ENCODE measurements around the gene SCO2. TPM values are rescaled to one million over a fixed set of nuclear protein-coding genes. Genes with fewer than 3 reads are reported as not detected.

SCO2 gene
- total RNA-seq, 1 experiment from 2014 or later = 6.5 TPM

DNA sequence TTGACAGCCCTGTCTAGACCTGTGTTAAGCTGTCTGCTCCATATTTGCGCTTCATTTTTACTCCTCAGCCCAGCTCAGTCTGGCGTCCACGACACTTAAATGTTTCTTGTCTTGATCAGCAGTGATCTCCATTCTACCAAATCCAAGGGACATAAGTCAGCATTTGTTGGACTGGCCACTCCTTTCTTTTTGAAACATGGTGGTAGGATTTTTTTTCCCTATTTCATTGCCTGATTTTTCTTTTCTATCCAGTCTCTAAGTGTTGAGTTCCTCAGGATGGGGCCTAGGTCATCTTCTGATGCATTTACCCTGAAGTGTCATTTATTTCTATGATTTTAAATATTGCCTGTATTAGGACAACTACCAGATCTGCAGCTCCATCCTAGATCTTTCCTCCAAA is 16.5 kb downstream of the SCO2 start:
- ChIA-PET POLR2A (interaction anchor here (1.4 to 2.6 kb wide), 3 partner anchors 11 to 54 kb away, joined by 11 to 71 read pairs (median 14); partner anchors contain the start of genes SCO2 and SYCE3), CTCF (interaction anchor here (1.6 to 2.3 kb wide), 2 partner anchors 16 to 19 kb away, joined by 3 to 32 read pairs; partner anchors contain the start of gene SCO2)
- peaks cover 11% of the 10 kb centered on the region for H3K4me1 Mint-ChIP-seq (ENCODE audit: low read depth, unreplicated experiment)
- Histone ChIP-seq H3K36me3 (ENCODE audit: control insufficient read depth, insufficient read depth, low read length) (no peaks in the 10 kb centered on the region; the same call in 1 of the 2 replicates), H3K4me3 (ENCODE audit: low read depth, low read length) (peak overlapping the region; percentile 64), H3K27me3 (replicated peaks; ENCODE audit: control insufficient read depth, insufficient read depth, low read length) (no peaks in the 10 kb centered on the region), H3K9me3 (no peaks in the 10 kb centered on the region), H3K4me1 (peaks cover 5% of the 10 kb centered on the region; the same call in 1 of the 2 replicates)
- DNase-seq = no peak
- H3K36me3 Mint-ChIP-seq (ENCODE audit: insufficient read depth, unreplicated experiment) = peaks cover 43% of the 10 kb centered on the region
- peak overlapping the region; percentile 90 for H3K27ac Mint-ChIP-seq (ENCODE audit: unreplicated experiment)
- BruUV-seq (replicated peaks) = TSS peak; percentile 64
- TF ChIP-seq, protein P1, sequence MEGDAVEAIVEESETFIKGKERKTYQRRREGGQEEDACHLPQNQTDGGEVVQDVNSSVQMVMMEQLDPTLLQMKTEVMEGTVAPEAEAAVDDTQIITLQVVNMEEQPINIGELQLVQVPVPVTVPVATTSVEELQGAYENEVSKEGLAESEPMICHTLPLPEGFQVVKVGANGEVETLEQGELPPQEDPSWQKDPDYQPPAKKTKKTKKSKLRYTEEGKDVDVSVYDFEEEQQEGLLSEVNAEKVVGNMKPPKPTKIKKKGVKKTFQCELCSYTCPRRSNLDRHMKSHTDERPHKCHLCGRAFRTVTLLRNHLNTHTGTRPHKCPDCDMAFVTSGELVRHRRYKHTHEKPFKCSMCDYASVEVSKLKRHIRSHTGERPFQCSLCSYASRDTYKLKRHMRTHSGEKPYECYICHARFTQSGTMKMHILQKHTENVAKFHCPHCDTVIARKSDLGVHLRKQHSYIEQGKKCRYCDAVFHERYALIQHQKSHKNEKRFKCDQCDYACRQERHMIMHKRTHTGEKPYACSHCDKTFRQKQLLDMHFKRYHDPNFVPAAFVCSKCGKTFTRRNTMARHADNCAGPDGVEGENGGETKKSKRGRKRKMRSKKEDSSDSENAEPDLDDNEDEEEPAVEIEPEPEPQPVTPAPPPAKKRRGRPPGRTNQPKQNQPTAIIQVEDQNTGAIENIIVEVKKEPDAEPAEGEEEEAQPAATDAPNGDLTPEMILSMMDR (IDR thresholded peaks at IDR 0.05; ENCODE audit: insufficient read depth in 1 of 2, low read depth in 1 of 2, low read length in 1 of 2, severe bottlenecking in 1 of 2, unreplicated experiment in 1 of 2) = no peak
- H3K9me3 Mint-ChIP-seq (ENCODE audit: unreplicated experiment) = no peaks in the 10 kb centered on the region
- no peaks in the 10 kb centered on the region for H3K27me3 Mint-ChIP-seq (ENCODE audit: insufficient read depth, unreplicated experiment)
- intact Hi-C loops (cut with micrococcal nuclease; ENCODE audit: unreplicated experiment) = loop anchor here (10.0 kb wide), 1 partner anchor 114 kb away; no protein-coding TSS in a partner anchor
- H3K4me3 Mint-ChIP-seq (ENCODE audit: unreplicated experiment) = peak overlapping the region; percentile 78

DNA sequence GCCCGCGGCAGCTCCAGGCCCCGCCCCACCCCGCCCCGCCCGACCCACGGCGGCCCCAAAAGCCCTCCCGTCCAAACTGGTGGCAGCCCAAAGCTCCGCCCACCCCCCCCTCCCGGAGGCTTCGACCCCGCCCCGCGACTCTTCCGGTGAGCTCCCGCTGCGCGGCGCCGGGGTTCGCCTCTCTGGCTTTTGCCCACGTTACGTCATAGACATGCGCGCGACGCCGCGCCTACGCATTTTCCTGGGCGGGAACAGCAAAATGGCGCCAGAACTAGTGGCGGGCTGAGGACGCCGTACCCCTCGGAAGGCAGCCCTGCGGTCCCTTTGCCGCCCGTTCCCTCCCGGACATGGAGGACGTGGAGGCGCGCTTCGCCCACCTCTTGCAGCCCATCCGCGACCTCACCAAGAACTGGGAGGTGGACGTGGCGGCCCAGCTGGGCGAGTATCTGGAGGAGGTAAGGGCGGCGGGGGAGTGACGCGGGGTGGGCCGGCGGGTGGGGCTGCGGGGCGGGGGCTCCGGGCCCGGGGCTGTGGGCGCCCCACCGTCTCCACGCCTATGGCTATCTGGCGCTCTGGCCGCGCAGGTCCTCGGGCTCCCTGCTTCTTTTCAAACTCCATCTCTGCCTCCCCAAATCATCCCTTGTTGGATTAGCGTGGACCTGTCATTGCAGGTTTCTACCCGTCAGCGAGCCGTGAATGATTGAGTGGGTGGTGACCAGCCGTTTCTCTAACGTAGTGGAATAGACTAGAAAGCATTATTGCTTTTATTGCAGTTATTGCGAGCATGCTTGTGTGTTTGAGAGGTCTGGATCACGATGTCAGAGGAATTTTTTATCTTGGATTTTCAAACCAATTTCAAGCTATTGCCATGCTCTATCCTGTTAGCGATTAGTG is 17.2 kb downstream of the SCO2 start, which contains the start of gene NCAPH2:
NCAPH2 (plus strand) TSS at position 234 of the 894 bp plus-strand sequence; CDS start at position 348, 114 bp downstream.
- TF ChIP-seq, protein P1 (IDR thresholded peaks at IDR 0.05; ENCODE audit: insufficient read depth in 1 of 2, low read depth in 1 of 2, low read length in 1 of 2, severe bottlenecking in 1 of 2, unreplicated experiment in 1 of 2) = no peak
- BruUV-seq (replicated peaks) = no TSS peak
- Mint-ChIP-seq H3K27me3 (ENCODE audit: insufficient read depth, unreplicated experiment) (no peaks in the 10 kb centered on the region), H3K27ac (ENCODE audit: unreplicated experiment) (peak within 1 kb of the TSS; percentile 90), H3K4me3 (ENCODE audit: unreplicated experiment) (peak within 1 kb of the TSS; percentile 93), H3K36me3 (ENCODE audit: insufficient read depth, unreplicated experiment) (peaks cover 38% of the 10 kb centered on the region), H3K9me3 (ENCODE audit: unreplicated experiment) (no peaks in the 10 kb centered on the region), H3K4me1 (ENCODE audit: low read depth, unreplicated experiment) (peaks cover 11% of the 10 kb centered on the region)
- no peaks in the 10 kb centered on the region for H3K9me3 ChIP-seq
- CTCF ChIA-PET = interaction anchor here (0.6 to 2.3 kb wide), 10 partner anchors 10 to 214 kb away, joined by 3 to 32 read pairs (median 4); partner anchors contain the start of genes SCO2 and SYCE3
- intact Hi-C loops (cut with micrococcal nuclease; ENCODE audit: unreplicated experiment) = loop anchor here (10.0 kb wide), 1 partner anchor 113 kb away; no protein-coding TSS in a partner anchor
- peak within 1 kb of the TSS; percentile 91 for H3K4me3 ChIP-seq (ENCODE audit: low read depth, low read length)
- H3K4me1 ChIP-seq = peaks cover 5% of the 10 kb centered on the region; the same call in 1 of the 2 replicates
- POLR2A ChIA-PET = interaction anchor here (0.5 to 2.6 kb wide), 17 partner anchors 11 to 261 kb away, joined by 3 to 71 read pairs (median 3); partner anchors contain the start of genes ARSA, CHKB, MIOX and SCO2
- DNase-seq = peak; percentile 95 to 96
- no peaks in the 10 kb centered on the region; the same call in 1 of the 2 replicates for H3K36me3 ChIP-seq (ENCODE audit: control insufficient read depth, insufficient read depth, low read length)
- H3K27me3 ChIP-seq (replicated peaks; ENCODE audit: control insufficient read depth, insufficient read depth, low read length) = no peaks in the 10 kb centered on the region

Measured in Caco-2 (cell line).